ENCODE data around the gene KIF20A.
"Not testable (repeated sequence)": the region's sequence is repeated elsewhere in the genome, so short reads cannot be mapped to it uniquely, and the experiment has no call there.

Gene KIF20A

DNA sequence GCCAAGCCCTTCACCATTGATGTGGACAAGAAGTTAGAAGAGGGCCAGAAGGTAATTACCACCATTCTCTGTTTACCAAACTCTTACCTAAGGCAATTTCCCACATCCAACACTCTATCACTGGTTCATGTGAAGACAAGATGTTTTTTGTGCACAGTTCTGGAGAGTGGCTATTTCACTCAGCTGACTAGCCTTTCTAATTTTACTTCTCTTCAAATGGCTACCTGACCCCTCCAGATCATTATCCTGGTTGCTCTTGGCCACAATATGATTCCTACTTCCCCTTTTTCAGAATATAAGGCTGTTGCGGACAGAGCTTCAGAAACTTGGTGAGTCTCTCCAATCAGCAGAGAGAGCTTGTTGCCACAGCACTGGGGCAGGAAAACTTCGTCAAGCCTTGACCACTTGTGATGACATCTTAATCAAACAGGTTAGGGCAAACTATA, 7.1 kb downstream of the KIF20A start:
- DNase-seq (ENCODE audit: low read depth), result no peak

GRCh38 chr5:138188626-138189025, 9.7 kb downstream of the KIF20A start:
- DNase-seq (ENCODE audit: low read depth), result no peak

GRCh38 chr5:138192826-138193225, 13.9 kb downstream of the KIF20A start:
- DNase-seq (ENCODE audit: low read depth), result no peak

- DNase-seq (ENCODE audit: low read depth), result not testable (repeated sequence)
Measured at GRCh38 chr5:138193859-138194258, 14.9 kb downstream of the KIF20A start.

GRCh38 chr5:138210985-138211384, 32.1 kb downstream of the KIF20A start:
- no peak for DNase-seq (ENCODE audit: low read depth)

GRCh38 chr5:138212828-138213160, 33.9 kb downstream of the KIF20A start:
- no peak for DNase-seq (ENCODE audit: low read depth)

- DNase-seq (ENCODE audit: low read depth), result peak; percentile 93
Measured at GRCh38 chr5:138213161-138214029, 34.5 kb downstream of the KIF20A start, which contains the start of gene CDC23. Gene CDC23 (minus strand): TSS chr5:138213323. CDS start chr5:138213312, 11 bp downstream.

DNA sequence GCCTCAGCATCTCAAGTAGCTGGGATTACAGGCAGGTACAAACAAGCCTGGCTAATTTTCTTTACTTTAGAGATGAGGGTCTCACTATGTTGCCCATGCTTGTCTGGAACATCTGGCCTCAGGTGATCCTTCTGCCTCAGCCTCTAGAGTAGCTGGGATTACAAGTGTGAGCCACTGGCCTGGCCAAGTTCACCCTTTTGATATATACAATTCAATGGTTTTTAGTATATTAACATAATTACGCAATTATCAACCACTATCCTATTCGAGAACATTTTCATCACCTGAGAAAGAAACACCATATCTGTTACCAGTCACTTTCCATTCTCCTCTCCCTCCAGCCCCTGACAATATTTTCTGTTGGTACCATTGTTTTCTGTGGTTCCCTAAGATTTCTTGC, 37.9 kb downstream of the KIF20A start:
- DNase-seq (ENCODE audit: low read depth), result no peak

DNA sequence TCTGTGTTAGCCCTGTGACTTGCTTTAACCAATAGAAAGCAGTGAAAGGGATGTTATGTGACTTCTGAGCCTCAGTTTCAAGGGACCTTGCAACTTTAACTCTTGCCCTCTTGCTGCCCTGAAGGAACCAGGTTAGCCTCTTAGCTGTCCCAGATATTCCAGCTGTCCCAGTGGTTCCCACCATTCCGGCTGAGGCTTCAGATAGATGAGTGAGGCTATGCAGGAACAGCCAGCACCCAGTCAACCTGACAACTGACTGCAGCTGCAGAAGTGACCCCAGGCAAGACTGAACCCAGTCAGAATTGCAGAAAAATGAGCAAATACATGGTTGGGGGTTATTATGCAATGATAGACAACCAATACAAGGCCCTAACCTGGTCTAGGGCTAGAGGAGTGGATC, 44.6 kb downstream of the KIF20A start:
- no peak for DNase-seq (ENCODE audit: low read depth)

GRCh38 chr5:138224712-138225111, 45.8 kb downstream of the KIF20A start:
- DNase-seq (ENCODE audit: low read depth), result no peak

DNA sequence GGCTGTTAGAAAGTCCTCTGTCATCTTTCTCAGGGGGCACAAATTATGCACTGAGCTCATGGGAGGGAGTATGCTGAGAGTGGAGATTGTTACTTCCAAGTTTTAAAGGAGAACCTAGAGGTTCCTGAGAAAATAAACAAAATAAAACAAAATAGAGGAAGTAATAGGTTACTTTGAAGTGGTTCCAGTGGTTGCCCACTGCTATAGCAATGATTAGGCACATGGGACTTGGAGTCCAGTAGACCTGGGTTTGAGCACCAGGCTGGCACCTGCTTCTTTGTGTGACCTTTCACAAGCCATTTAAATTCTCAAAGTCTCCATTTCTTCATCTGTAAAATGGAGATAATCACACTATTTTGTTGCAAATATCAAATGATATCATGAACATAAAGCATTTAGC, 48.0 kb downstream of the KIF20A start:
- no peak for DNase-seq (ENCODE audit: low read depth)

DNA sequence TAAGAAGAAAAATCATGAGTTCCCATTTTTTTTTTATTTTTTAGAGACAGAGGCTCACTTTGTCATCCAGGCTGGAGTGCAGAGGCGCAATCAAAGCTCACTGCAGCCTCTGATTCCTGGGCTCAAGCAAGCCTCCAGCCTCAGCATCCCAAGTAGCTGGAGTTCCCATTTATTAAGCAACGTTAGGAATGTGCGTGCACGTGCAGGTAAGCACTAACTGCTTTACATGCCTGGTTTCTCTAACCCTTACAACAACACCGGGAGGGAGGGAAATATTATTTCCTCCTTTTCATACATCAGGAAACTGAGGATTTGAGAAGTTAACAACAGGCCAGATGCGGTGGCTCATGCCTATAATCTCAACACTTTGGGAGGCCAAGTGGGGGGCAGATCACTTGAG, 50.5 kb downstream of the KIF20A start:
- DNase-seq (ENCODE audit: low read depth), result no peak

DNA sequence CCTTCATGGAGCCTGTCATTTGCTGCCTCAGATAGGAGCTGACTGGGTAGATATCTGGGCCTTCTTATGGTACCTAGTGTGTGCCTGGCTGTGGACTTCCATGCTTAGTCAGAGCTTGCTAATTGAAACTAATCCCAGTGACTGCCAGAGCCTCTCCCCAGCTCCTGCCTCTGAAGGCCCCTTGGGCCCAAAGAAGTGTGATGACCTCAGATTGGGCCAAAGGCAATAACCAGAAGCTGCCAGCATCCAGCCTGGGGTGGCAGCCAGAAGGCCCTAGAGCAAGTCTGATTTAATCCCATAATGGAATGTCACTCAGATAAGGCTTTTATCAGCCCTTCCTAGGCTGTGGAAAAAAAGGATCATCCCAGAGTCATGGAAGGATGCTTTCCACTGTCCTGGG, 51.3 kb downstream of the KIF20A start:
- no peak for DNase-seq (ENCODE audit: low read depth)

DNA sequence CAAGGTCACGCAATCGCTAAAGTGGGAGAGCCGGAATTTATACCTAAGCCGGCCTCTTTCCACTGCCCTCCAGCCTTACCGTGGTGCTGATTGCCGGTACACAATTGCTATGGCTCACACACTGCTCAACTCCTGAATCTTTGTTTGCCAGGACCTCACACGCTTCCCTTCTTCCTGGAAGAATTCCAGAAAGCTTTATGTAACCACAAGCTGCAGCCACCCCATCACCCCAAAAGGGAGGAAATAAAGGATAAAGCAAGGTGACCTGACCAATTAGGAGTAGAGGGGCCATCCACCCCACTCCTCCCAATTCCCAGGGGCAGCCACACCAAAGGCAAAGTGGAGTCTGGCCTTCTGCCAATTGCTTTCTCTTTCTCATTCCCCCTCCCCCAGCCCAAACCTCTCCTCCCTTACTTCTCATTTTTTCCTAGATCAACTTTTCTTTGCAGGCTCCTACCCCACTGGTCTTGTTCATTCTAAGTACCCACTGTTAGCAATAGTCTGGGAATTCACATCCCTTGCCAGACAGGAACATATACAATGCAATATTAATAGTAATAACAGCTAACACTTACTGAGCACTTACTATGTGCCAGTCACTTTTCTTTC, 52.2 kb downstream of the KIF20A start:
- no peak for DNase-seq (ENCODE audit: low read depth)

- no peak for DNase-seq (ENCODE audit: low read depth)
Measured at GRCh38 chr5:138233280-138233679, 54.4 kb downstream of the KIF20A start.

- no peak for DNase-seq (ENCODE audit: low read depth)
Measured at GRCh38 chr5:138234651-138235050, 55.7 kb downstream of the KIF20A start.

All from non-pigmented ciliary epithelial cell (primary cell).